IMR-90 (cell line): ENCODE measurements around the gene CREB1. TPM values are rescaled to one million over a fixed set of nuclear protein-coding genes. Genes with fewer than 3 reads are reported as not detected.

ENCODE experiments used
- ATAC-seq: fragments of 200-7000 bp; cut with Tn5 transposase; 2 replicates; pipeline ENCODE4 v1.9.1; 2020; ENCODE audit warnings: low read depth, mild to moderate bottlenecking, moderate library complexity
- BruUV-seq: library from RNA; stranded (reverse); fragments of 400-500 nt; replicated peaks from 2 replicates; lab custom pipeline; 2021; lab: Mats Ljungman, UMichigan
- CTCF ChIA-PET: fragments of 300-600 bp; formaldehyde crosslinking; extraction: SDS; loops from one replicate; lab custom pipeline; 2021; ENCODE audit warnings: antibody characterized with exemption; lab: Yijun Ruan, JAX
- POLR2A ChIA-PET: fragments of 300-600 bp; sonication (Branson Sonifier 250); formaldehyde crosslinking; loops from one replicate; lab custom pipeline; 2022; ENCODE audit warnings: antibody characterized with exemption; ENCODE audit not compliant: unreplicated experiment; lab: Charles Lee
- DNase-seq: peaks from one replicate; pipeline ENCODE4 v3.0.0; 2013
- H2AFZ ChIP-seq: replicated peaks from 2 replicates; pipeline ENCODE3; 2013; ENCODE audit warnings: low read length, mild to moderate bottlenecking; ENCODE audit not compliant: poor library complexity
- H2AK5ac ChIP-seq: 2 replicates; pipeline ENCODE4 v1.6.1; 2013; ENCODE audit warnings: low read depth, low read length, inconsistent platforms
- H2AK9ac ChIP-seq: replicated peaks from 2 replicates; pipeline ENCODE3; 2013; ENCODE audit warnings: mild to moderate bottlenecking, low read depth, low read length, moderate library complexity; ENCODE audit not compliant: poor library complexity
- H2BK120ac ChIP-seq: 2 replicates; pipeline ENCODE4 v1.6.1; 2013; ENCODE audit warnings: low read depth, low read length, inconsistent platforms
- H2BK15ac ChIP-seq: 3 replicates; pipeline ENCODE4 v1.6.1; 2013; ENCODE audit warnings: low read depth, low read length, inconsistent platforms
- H2BK20ac ChIP-seq: 2 replicates; pipeline ENCODE4 v1.6.1; 2013; ENCODE audit warnings: low read depth, mild to moderate bottlenecking, inconsistent platforms, low read length, moderate library complexity
- H2BK5ac ChIP-seq: 2 replicates; pipeline ENCODE4 v1.6.1; 2013; ENCODE audit warnings: mild to moderate bottlenecking, low read depth, low read length, inconsistent platforms; ENCODE audit not compliant: poor library complexity, severe bottlenecking
- H3K14ac ChIP-seq: replicated peaks from 2 replicates; pipeline ENCODE4 v1.6.1; 2013; ENCODE audit warnings: low read depth, low read length, inconsistent platforms
- H3K18ac ChIP-seq: 2 replicates; pipeline ENCODE4 v1.6.1; 2013; ENCODE audit warnings: low read depth, low read length, control low read depth
- H3K23ac ChIP-seq: 2 replicates; pipeline ENCODE4 v1.6.1; 2013; ENCODE audit warnings: low read depth, low read length, inconsistent platforms
- H3K27ac ChIP-seq: 2 replicates; pipeline ENCODE4 v1.5.1; 2013; ENCODE audit warnings: mild to moderate bottlenecking, control low read depth, low read length; ENCODE audit not compliant: insufficient read depth
- H3K27me3 ChIP-seq: 2 replicates; pipeline ENCODE4 v1.6.1; 2013; ENCODE audit warnings: low read length; ENCODE audit not compliant: control insufficient read depth, insufficient read depth
- H3K36me3 ChIP-seq: 2 replicates; pipeline ENCODE4 v1.6.1; 2013; ENCODE audit warnings: low read length, mixed read lengths; ENCODE audit not compliant: control insufficient read depth, insufficient read depth
- H3K4ac ChIP-seq: 2 replicates; pipeline ENCODE4 v1.6.1; 2013; ENCODE audit warnings: low read depth, low read length, inconsistent platforms
- H3K4me1 ChIP-seq: 2 replicates; pipeline ENCODE4 v1.6.1; 2013; ENCODE audit warnings: low read length, mixed read lengths; ENCODE audit not compliant: control insufficient read depth, insufficient read depth
- H3K4me2 ChIP-seq: 2 replicates; pipeline ENCODE4 v1.6.1; 2013; ENCODE audit warnings: low read depth, mild to moderate bottlenecking, control low read depth, low read length, moderate library complexity
- H3K4me3 ChIP-seq: 2 replicates; pipeline ENCODE4 v1.5.1; 2013; ENCODE audit warnings: low read depth, mild to moderate bottlenecking, control low read depth, low read length, moderate library complexity; ENCODE audit not compliant: insufficient read depth
- H3K56ac ChIP-seq: 2 replicates; pipeline ENCODE4 v1.6.1; 2013; ENCODE audit warnings: low read length, inconsistent platforms; ENCODE audit not compliant: insufficient read depth; ENCODE audit errors: extremely low read depth
- H3K79me1 ChIP-seq, 2 experiments: 2 replicates each; pipeline ENCODE4 v1.6.1; 2013; ENCODE audit warnings: low read length in 2 of 2, inconsistent platforms in 1 of 2, low read depth in 1 of 2
- H3K9ac ChIP-seq: 2 replicates; pipeline ENCODE4 v1.6.1; 2013; ENCODE audit warnings: low read depth, low read length, control low read depth
- H3K9me1 ChIP-seq: 2 replicates; pipeline ENCODE4 v1.6.1; 2013; ENCODE audit warnings: low read length, inconsistent platforms; ENCODE audit not compliant: insufficient read depth
- H3K9me3 ChIP-seq: 2 replicates; pipeline ENCODE4 v1.6.1; 2013; ENCODE audit warnings: low read length; ENCODE audit not compliant: control insufficient read depth, insufficient read depth
- H4K20me1 ChIP-seq: 2 replicates; pipeline ENCODE4 v1.6.1; 2013; ENCODE audit warnings: low read length, inconsistent platforms; ENCODE audit not compliant: insufficient read depth
- H4K5ac ChIP-seq: 2 replicates; pipeline ENCODE4 v1.6.1; 2013; ENCODE audit warnings: mild to moderate bottlenecking, low read depth, low read length, control low read depth
- H4K8ac ChIP-seq, 2 experiments: 2 replicates each; pipeline ENCODE4 v1.6.1; 2013; ENCODE audit warnings: low read depth in 2 of 2, low read length in 2 of 2, control low read depth in 1 of 2, inconsistent platforms in 1 of 2
- H4K91ac ChIP-seq: 2 replicates; pipeline ENCODE4 v1.6.1; 2013; ENCODE audit warnings: low read depth, low read length, inconsistent platforms; ENCODE audit not compliant: insufficient read depth
- BHLHE40 ChIP-seq: fragments of 150-350 bp; IDR thresholded peaks from 2 replicates; pipeline ENCODE4 v1.6.1; 2016; ENCODE audit warnings: mild to moderate bottlenecking, low read depth, low read length
- CEBPB ChIP-seq: IDR thresholded peaks from 2 replicates; pipeline ENCODE4 v1.6.1; 2012; ENCODE audit warnings: low read depth, low read length, improper control_type of control experiment
- CHD1 ChIP-seq: IDR thresholded peaks from 2 replicates; pipeline ENCODE4 v1.6.1; 2012; ENCODE audit warnings: low read depth, low read length, improper control_type of control experiment
- CTCF ChIP-seq: conservative IDR thresholded peaks from 2 replicates; pipeline ENCODE4 v1.5.1; 2012; ENCODE audit warnings: mild to moderate bottlenecking, low read depth, low read length, improper control_type of control experiment
- ELK1 ChIP-seq: fragments of 150-350 bp; IDR thresholded peaks from 2 replicates; pipeline ENCODE4 v1.6.1; 2016; ENCODE audit warnings: low read depth, mild to moderate bottlenecking, low read length, moderate library complexity, borderline replicate concordance
- FOS ChIP-seq: fragments of 150-350 bp; IDR thresholded peaks from 2 replicates; pipeline ENCODE4 v1.6.1; 2016; ENCODE audit warnings: low read depth, low read length
- MAFK ChIP-seq: IDR thresholded peaks from 2 replicates; pipeline ENCODE4 v1.6.1; 2012; ENCODE audit warnings: low read depth, low read length, improper control_type of control experiment
- MAZ ChIP-seq: IDR thresholded peaks from 2 replicates; pipeline ENCODE4 v1.6.1; 2012; ENCODE audit warnings: low read depth, mild to moderate bottlenecking, low read length, improper control_type of control experiment, moderate library complexity, borderline replicate concordance
- MXI1 ChIP-seq: IDR thresholded peaks from 2 replicates; pipeline ENCODE4 v1.6.1; 2012; ENCODE audit warnings: low read depth, mild to moderate bottlenecking, low read length, moderate library complexity, borderline replicate concordance
- NFE2L2 ChIP-seq: fragments of 150-350 bp; IDR thresholded peaks from 2 replicates; pipeline ENCODE4 v1.6.1; 2016; ENCODE audit warnings: low read depth, mild to moderate bottlenecking, low read length
- POLR2A ChIP-seq: IDR thresholded peaks from 2 replicates; pipeline ENCODE4 v1.6.1; 2012; ENCODE audit warnings: mild to moderate bottlenecking, low read depth, low read length
- RAD21 ChIP-seq: IDR thresholded peaks from 2 replicates; pipeline ENCODE4 v1.6.1; 2012; ENCODE audit warnings: low read length, improper control_type of control experiment
- RCOR1 ChIP-seq: IDR thresholded peaks from 2 replicates; pipeline ENCODE4 v1.6.1; 2012; ENCODE audit warnings: mild to moderate bottlenecking, low read length, improper control_type of control experiment; ENCODE audit not compliant: insufficient replicate concordance
- RFX5 ChIP-seq: IDR thresholded peaks from 2 replicates; pipeline ENCODE4 v1.8.0; 2012; ENCODE audit warnings: low read depth, mild to moderate bottlenecking, low read length, moderate library complexity
- SMC3 ChIP-seq: fragments of 150-350 bp; IDR thresholded peaks from 2 replicates; pipeline ENCODE4 v1.6.1; 2016; ENCODE audit warnings: low read depth, mild to moderate bottlenecking, antibody characterized with exemption, low read length, moderate library complexity
- USF2 ChIP-seq: fragments of 150-350 bp; IDR thresholded peaks from 2 replicates; pipeline ENCODE4 v1.6.1; 2017; ENCODE audit warnings: mild to moderate bottlenecking, antibody characterized with exemption, low read length, low read depth
- WGBS, 2 experiments: methylation state at CpG; one replicate each; pipeline versions ENCODE4 v1.1.5 to v1.1.7; 2013; ENCODE audit warnings: missing lambda C conversion rate in 2 of 2; ENCODE audit not compliant: insufficient read length in 1 of 2; ENCODE audit errors: extremely low coverage in 2 of 2; 5-methylcytosine and 5-hydroxymethylcytosine counted together
- dilution Hi-C: fragments of 300-500 bp; cut with HindIII; formaldehyde crosslinking; loops from one replicate; pipeline ENCODE4 v1.14.3; 2018; ENCODE audit warnings: low sequenced_read_pairs; ENCODE audit not compliant: unreplicated experiment
- in situ Hi-C: fragments of 300-500 bp; cut with MboI; formaldehyde crosslinking; loops from 3 replicates; pipeline ENCODE4 v1.14.3; 2019; ENCODE audit warnings: low sequenced_read_pairs, inconsistent platforms, mixed read lengths
- intact Hi-C: fragments of 100-400 bp; cut with micrococcal nuclease; formaldehyde crosslinking; loops from 2 replicates; pipeline ENCODE4 v1.10.0; 2022
- polyA plus RNA-seq, 3 experiments: library from polyadenylated mRNA; depleted of rRNA; stranded (reverse); fragments of >200 nt; gene quantifications; 2 replicates each; pipeline ENCODE4 v1.2.3, GENCODE V29; 2012; ENCODE audit warnings: low replicate concordance in 1 of 3
- total RNA-seq: library from RNA; depleted of rRNA; stranded (reverse); fragments of >200 nt; gene quantifications from 2 replicates; pipeline ENCODE4 v1.2.3, GENCODE V29; 2012

The CREB1 gene
- total and polyA plus RNA-seq, 2 of the 4 experiments (the other 2 are of a cell fraction) = 22.4 to 94.5 TPM

GRCh38 chr2:207606399-207606798 lies 76.6 kb downstream of the CREB1 start:
- POLR2A ChIA-PET = interaction anchor here (0.5 kb wide), 1 partner anchor 76 kb away, joined by 3 read pairs; no protein-coding TSS in a partner anchor
- DNase-seq (no peak), ATAC-seq (no peak)
- peaks cover 0 to 3% of the 10 kb centered on the region in 2 experiments; a peak in 1 of 4 replicates for H3K79me1 ChIP-seq
- in situ Hi-C loops (no loop called here), intact Hi-C loops (no loop called here), dilution Hi-C loops (no loop called here)
- TF ChIP-seq BHLHE40 (no peak), NFE2L2 (no peak), MXI1 (no peak), CHD1 (no peak), MAZ (no peak), CEBPB (no peak), MAFK (no peak), CTCF (no peak), RFX5 (no peak), SMC3 (no peak), RCOR1 (no peak), POLR2A (no peak), FOS (no peak), USF2 (no peak), RAD21 (no peak), ELK1 (no peak)
- no peaks in the 10 kb centered on the region for H3K4me1 ChIP-seq
- no peak overlapping the region for H3K18ac ChIP-seq
- no peak overlapping the region for H2BK120ac ChIP-seq
- no peak overlapping the region for H4K91ac ChIP-seq
- no peak overlapping the region for H2BK15ac ChIP-seq
- no peak overlapping the region for H2BK5ac ChIP-seq
- no peaks in the 10 kb centered on the region for H3K27me3 ChIP-seq
- no peak overlapping the region for H3K4ac ChIP-seq
- BruUV-seq = no TSS peak
- no peak overlapping the region for H4K8ac ChIP-seq
- H3K14ac ChIP-seq = no peak overlapping the region
- no peak overlapping the region for H3K9ac ChIP-seq
- H3K9me3 ChIP-seq = no peaks in the 10 kb centered on the region
- peaks cover 6% of the 10 kb centered on the region; the same call in 1 of the 2 replicates for H3K36me3 ChIP-seq
- H4K20me1 ChIP-seq = no peaks in the 10 kb centered on the region
- no peak overlapping the region for H3K27ac ChIP-seq
- no peak overlapping the region for H3K4me3 ChIP-seq
- no peak overlapping the region for H3K56ac ChIP-seq
- WGBS, 2 experiments = no CpG with 5 or more reads among the region's 7 CpGs
- H2AK5ac ChIP-seq = no peak overlapping the region
- CTCF ChIA-PET = interaction anchor here (0.6 kb wide), 2 partner anchors 10 to 104 kb away, joined by 3 read pairs; no protein-coding TSS in a partner anchor
- no peak overlapping the region for H2BK20ac ChIP-seq
- H2AK9ac ChIP-seq = no peak overlapping the region
- H3K9me1 ChIP-seq = no peaks in the 10 kb centered on the region; the same call in 1 of the 2 replicates
- no peak overlapping the region; the same call in 1 of the 2 replicates for H4K5ac ChIP-seq
- H2AFZ ChIP-seq = no peak overlapping the region
- H3K4me2 ChIP-seq = no peak overlapping the region
- H3K23ac ChIP-seq = no peak overlapping the region
